Ovary (tissue), 9 donors: ENCODE results near the gene DAB1. TPM values are rescaled to one million over a fixed set of nuclear protein-coding genes. Genes with fewer than 3 reads are reported as not detected.

ENCODE experiments used
- DNase-seq, 5 donors: peaks; one replicate each; pipeline ENCODE4 v3.0.0-alpha.2; 2019 to 2020
- H3K27ac ChIP-seq, 2 donors: fragments of 200-600 bp; one replicate each; pipeline versions ENCODE4 v1.5.1 to v1.8.0; 2019 to 2022
- H3K27me3 ChIP-seq: fragments of 200-600 bp; one replicate; pipeline ENCODE4 v1.8.0; 2022
- H3K36me3 ChIP-seq: fragments of 200-600 bp; sonication (generic); one replicate; pipeline ENCODE4 v1.5.1; 2019
- H3K4me1 ChIP-seq: one replicate; pipeline ENCODE4 v1.8.1; 2013; ENCODE audit warnings: mild to moderate bottlenecking, moderate library complexity; ENCODE audit not compliant: insufficient read depth
- H3K4me3 ChIP-seq: fragments of 200-600 bp; sonication (generic); one replicate; pipeline ENCODE4 v1.5.1; 2017
- H3K9me3 ChIP-seq, 2 donors: fragments of 200-600 bp in 1 of 2; sonication (generic) in 1 of 2; one replicate each; pipeline versions ENCODE4 v1.5.1 to v1.8.1; 2013 to 2019; ENCODE audit warnings: mild to moderate bottlenecking in 1 of 2, moderate library complexity in 1 of 2
- CTCF ChIP-seq, 3 donors: fragments of 450-650 bp in 2 of 3; fragments of 200-600 bp in 1 of 3; IDR thresholded peaks; one replicate each; pipeline versions ENCODE4 v1.5.1 to v1.8.0; 2016 to 2022; ENCODE audit warnings: antibody characterized with exemption in 3 of 3, mild to moderate bottlenecking in 1 of 3
- EP300 ChIP-seq: sonication (generic); formaldehyde crosslinking; IDR thresholded peaks from one replicate; pipeline ENCODE4 v1.6.1; 2017; ENCODE audit warnings: antibody characterized with exemption
- POLR2A ChIP-seq: fragments of 450-650 bp; IDR thresholded peaks from one replicate; pipeline ENCODE4 v1.6.1; 2017; ENCODE audit warnings: antibody characterized with exemption, mild to moderate bottlenecking, moderate library complexity
- WGBS, 3 donors: extraction: QIAGEN DNeasy Blood & Tissue Kit in 1 of 3; methylation state at CpG; one replicate each; pipeline versions ENCODE4 v1.1.5 to v1.1.7; 2013 to 2017; 5-methylcytosine and 5-hydroxymethylcytosine counted together
- intact Hi-C, 4 donors: fragments of 100-400 bp; cut with DNase I; formaldehyde crosslinking; loops; one replicate each; pipeline versions ENCODE4 v1.11.0 to v1.15.1; 2022 to 2023
- polyA plus RNA-seq, 2 donors: library from polyadenylated mRNA; stranded (reverse); fragments of 200-250 nt in 1 of 2; fragments of 350-450 nt in 1 of 2; fragmentation: Illumina TruSeq in 1 of 2; extraction: RNeasy Lipid Tissue Mini Kit (QIAGEN cat#74804) in 1 of 2; gene quantifications; one replicate each; pipeline ENCODE4 v1.2.3, GENCODE V29; 2013 to 2014
- total RNA-seq, 7 donors: library from RNA; depleted of rRNA in 2 of 7; stranded (reverse); fragments of >200 nt in 2 of 7; fragmentation: NEBNext Ultra II Directional in 3 of 7; extraction: Animal tissue kit (Norgen Biotek cat#: 25700) in 3 of 7; gene quantifications; one replicate each; pipeline versions ENCODE4 v1.1.0 to v1.2.4, GENCODE V29; 2016 to 2023
- donor health status: DM: no; HTN: no; CAD: no; lungs with moderate emphysema.
- donor health status: DM: no; HTN: no; CAD: no.
- donor health status: Bipolar disorder and iron deficiency.
- donor health status: DM: yes; HTN: yes; CAD: no.
- donor health status: DM: no; HTN: no; CAD: no.
- donor health status: DM: yes; HTN: yes; CAD: no.

Gene DAB1
- total and polyA plus RNA-seq, 9 donors = 0.22 to 5.5 (median 0.77) TPM

GRCh38 chr1:57279909-57280666, 143.8 kb downstream of the DAB1 start:
- H3K4me1 ChIP-seq = no peaks in the 10 kb centered on the region
- H3K9me3 ChIP-seq = no peaks in the 10 kb centered on the region
- no peak overlapping the region for H3K4me3 ChIP-seq
- H3K27ac ChIP-seq = no peak overlapping the region
- TF ChIP-seq CTCF (IDR thresholded peaks at IDR 0.05) (no peak), POLR2A (no peak), EP300 (no peak)
- no peaks in the 10 kb centered on the region for H3K36me3 ChIP-seq
- DNase-seq = no peak
- WGBS, 3 donors = 69 to 82% (median 70%) methylated on average over 3 of the region's 3 CpGs
- no peaks in the 10 kb centered on the region for H3K27me3 ChIP-seq
- intact Hi-C loops = no loop called here

GRCh38 chr1:57278558-57278957, 145.3 kb downstream of the DAB1 start:
- WGBS, 3 donors = 91 to 94% (median 92%) methylated on average over 3 of the region's 3 CpGs
- no peak overlapping the region for H3K4me3 ChIP-seq
- no peaks in the 10 kb centered on the region for H3K36me3 ChIP-seq
- no peaks in the 10 kb centered on the region for H3K27me3 ChIP-seq
- H3K9me3 ChIP-seq = no peaks in the 10 kb centered on the region
- no peak for DNase-seq
- H3K4me1 ChIP-seq = no peaks in the 10 kb centered on the region
- TF ChIP-seq EP300 (no peak), POLR2A (no peak), CTCF (IDR thresholded peaks at IDR 0.05) (no peak)
- intact Hi-C loops = no loop called here
- no peak overlapping the region for H3K27ac ChIP-seq

- H3K4me3 ChIP-seq = no peak overlapping the region
- no peak for TF ChIP-seq EP300
- no peak for TF ChIP-seq CTCF (IDR thresholded peaks at IDR 0.05)
- no peak for TF ChIP-seq POLR2A
- no peaks in the 10 kb centered on the region for H3K36me3 ChIP-seq
- DNase-seq = no peak
- 51 to 60% (median 52%) methylated on average over 2 of the region's 2 CpGs for WGBS, 3 donors
- H3K27ac ChIP-seq = no peak overlapping the region
- H3K27me3 ChIP-seq = no peaks in the 10 kb centered on the region
- no peaks in the 10 kb centered on the region for H3K4me1 ChIP-seq
- no peaks in the 10 kb centered on the region for H3K9me3 ChIP-seq
- intact Hi-C loops = no loop called here
These were observed 146.2 kb downstream of the DAB1 start for GRCh38 chr1:57277681-57278080.

- no peaks in the 10 kb centered on the region for H3K36me3 ChIP-seq
- H3K27me3 ChIP-seq = no peaks in the 10 kb centered on the region
- no peak for DNase-seq
- no peak overlapping the region for H3K4me3 ChIP-seq
- intact Hi-C loops = no loop called here
- no peaks in the 10 kb centered on the region for H3K9me3 ChIP-seq
- TF ChIP-seq CTCF (IDR thresholded peaks at IDR 0.05) (no peak), POLR2A (no peak), EP300 (no peak)
- H3K27ac ChIP-seq = no peak overlapping the region
- 74 to 92% (median 87%) methylated on average over 5 of the region's 5 CpGs for WGBS, 3 donors
- no peaks in the 10 kb centered on the region for H3K4me1 ChIP-seq
These were observed 146.9 kb downstream of the DAB1 start for GRCh38 chr1:57276918-57277317.
